Liver (tissue), 9 donors: ENCODE results near the gene SPTBN4. TPM values are rescaled to one million over a fixed set of nuclear protein-coding genes. Genes with fewer than 3 reads are reported as not detected.

Experiments used
- DNase-seq: peaks from one replicate; pipeline ENCODE4 v3.0.0-alpha.2; 2017; ENCODE audit warnings: low spot score
- H3K27ac ChIP-seq, 2 donors: one replicate each; pipeline ENCODE4 v1.7.0; 2013; ENCODE audit warnings: inconsistent platforms in 2 of 2, low read length in 2 of 2, control low read depth in 1 of 2, low read depth in 1 of 2, mild to moderate bottlenecking in 1 of 2
- H3K27me3 ChIP-seq, 4 donors: one replicate each; pipeline versions ENCODE4 v1.6.1 to v1.7.0; 2013; ENCODE audit warnings: low read length in 3 of 4, inconsistent platforms in 1 of 4, mild to moderate bottlenecking in 1 of 4, moderate library complexity in 1 of 4; ENCODE audit not compliant: control insufficient read depth in 4 of 4, insufficient read depth in 4 of 4
- H3K36me3 ChIP-seq, 4 donors: one replicate each; pipeline versions ENCODE4 v1.6.1 to v1.7.0; 2013; ENCODE audit warnings: low read length in 3 of 4, mild to moderate bottlenecking in 3 of 4, low read depth in 1 of 4, moderate library complexity in 1 of 4; ENCODE audit not compliant: control insufficient read depth in 4 of 4, insufficient read depth in 3 of 4
- H3K4me1 ChIP-seq, 4 donors: one replicate each; pipeline versions ENCODE4 v1.6.1 to v1.7.0; 2013; ENCODE audit warnings: low read length in 3 of 4, mild to moderate bottlenecking in 3 of 4, moderate library complexity in 1 of 4; ENCODE audit not compliant: control insufficient read depth in 4 of 4, insufficient read depth in 4 of 4
- H3K4me3 ChIP-seq, 3 donors: one replicate each; pipeline versions ENCODE4 v1.6.1 to v1.7.0; 2013; ENCODE audit warnings: low read length in 3 of 3, control low read depth in 1 of 3, low read depth in 1 of 3, mild to moderate bottlenecking in 1 of 3
- H3K9ac ChIP-seq, 2 donors: one replicate each; pipeline ENCODE4 v1.7.0; 2013; ENCODE audit warnings: low read length in 2 of 2, mild to moderate bottlenecking in 2 of 2, moderate library complexity in 2 of 2, control low read depth in 1 of 2, low read depth in 1 of 2
- H3K9me3 ChIP-seq, 4 donors: one replicate each; pipeline versions ENCODE4 v1.6.1 to v1.7.0; 2013; ENCODE audit warnings: low read length in 3 of 4; ENCODE audit not compliant: control insufficient read depth in 4 of 4
- ATF3 ChIP-seq: IDR thresholded peaks from 2 replicates; pipeline ENCODE4 v1.6.1; 2016; ENCODE audit warnings: antibody characterized with exemption
- EGR1 ChIP-seq, 2 donors: IDR thresholded peaks; 2 replicates each; pipeline ENCODE4 v1.6.1; 2016 to 2018; ENCODE audit warnings: antibody characterized with exemption in 2 of 2, low read depth in 2 of 2
- FOXA1 ChIP-seq: IDR thresholded peaks from 2 replicates; pipeline ENCODE4 v1.6.1; 2016; ENCODE audit warnings: antibody characterized with exemption
- FOXA2 ChIP-seq: IDR thresholded peaks from 2 replicates; pipeline ENCODE4 v1.6.1; 2016; ENCODE audit warnings: antibody characterized with exemption
- GABPA ChIP-seq, 2 donors: IDR thresholded peaks in 1 of 2; conservative IDR thresholded peaks in 1 of 2; 2 replicates each; pipeline ENCODE4 v1.6.1; 2016; ENCODE audit warnings: antibody characterized with exemption in 2 of 2, mild to moderate bottlenecking in 1 of 2, moderate library complexity in 1 of 2
- HNF4A ChIP-seq, 2 donors: conservative IDR thresholded peaks; 2 replicates each; pipeline ENCODE4 v1.6.1; 2016; ENCODE audit warnings: antibody characterized with exemption in 2 of 2, mild to moderate bottlenecking in 2 of 2
- HNF4G ChIP-seq: IDR thresholded peaks from 2 replicates; pipeline ENCODE4 v1.6.1; 2016; ENCODE audit warnings: antibody characterized with exemption
- JUND ChIP-seq, 2 donors: IDR thresholded peaks; 2 replicates each; pipeline ENCODE4 v1.6.1; 2016; ENCODE audit warnings: antibody characterized with exemption in 2 of 2
- NR2F2 ChIP-seq: IDR thresholded peaks from 2 replicates; pipeline ENCODE4 v1.6.1; 2016; ENCODE audit warnings: antibody characterized with exemption
- RAD21 ChIP-seq, 2 donors: IDR thresholded peaks; 2 replicates each; pipeline ENCODE4 v1.6.1; 2016; ENCODE audit warnings: antibody characterized with exemption in 2 of 2, mild to moderate bottlenecking in 2 of 2
- RXRA ChIP-seq, 2 donors: IDR thresholded peaks; 2 replicates each; pipeline ENCODE4 v1.6.1; 2017 to 2018; ENCODE audit warnings: antibody characterized with exemption in 2 of 2, mild to moderate bottlenecking in 1 of 2
- SP1 ChIP-seq: IDR thresholded peaks from 2 replicates; pipeline ENCODE4 v1.6.1; 2018; ENCODE audit warnings: antibody characterized with exemption, mild to moderate bottlenecking
- TAF1 ChIP-seq: conservative IDR thresholded peaks from 2 replicates; pipeline ENCODE4 v1.6.1; 2016; ENCODE audit warnings: antibody characterized with exemption, mild to moderate bottlenecking
- YY1 ChIP-seq: IDR thresholded peaks from 2 replicates; pipeline ENCODE4 v1.6.1; 2016; ENCODE audit warnings: antibody characterized with exemption, mild to moderate bottlenecking
- ZBTB33 ChIP-seq: IDR thresholded peaks from 2 replicates; pipeline ENCODE4 v1.6.1; 2016; ENCODE audit warnings: antibody characterized with exemption
- WGBS: extraction: QIAGEN DNeasy Blood & Tissue Kit; methylation state at CpG from one replicate; pipeline ENCODE4 v1.1.7; 2013; 5-methylcytosine and 5-hydroxymethylcytosine counted together
- polyA plus RNA-seq, 2 donors: library from polyadenylated mRNA; stranded (reverse) in 1 of 2; unstranded in 1 of 2; fragments of 200-250 nt in 1 of 2; fragments of >200 nt in 1 of 2; fragmentation: Nextera tagmentation in 1 of 2; extraction: Ambion mirVana in 1 of 2; gene quantifications; one replicate each; pipeline versions ENCODE4 v1.2.1 to v1.2.3, GENCODE V29; 2013 to 2015
- total RNA-seq, 2 donors: library from RNA; depleted of rRNA; stranded (reverse); fragments of >200 nt; gene quantifications; one replicate each; pipeline ENCODE4 v1.2.3, GENCODE V29; 2014
- TF ChIP-seq, protein P1 (sequence below): fragments of 150-350 bp; IDR thresholded peaks from 2 replicates; pipeline ENCODE4 v1.5.1; 2017; ENCODE audit warnings: improper control_type of control experiment, low read depth, low read length; ENCODE audit not compliant: missing input control
- TF ChIP-seq, protein P2 (sequence below): IDR thresholded peaks from 2 replicates; pipeline ENCODE4 v1.6.1; 2016; ENCODE audit warnings: antibody characterized with exemption
- TF ChIP-seq, protein P3 (sequence below): IDR thresholded peaks from 2 replicates; pipeline ENCODE4 v1.6.1; 2016; ENCODE audit warnings: antibody characterized with exemption, mild to moderate bottlenecking
- donor health status: healthy.
- donor health status: healthy.
- donor health status: healthy.
- donor health status: healthy.
- donor health status: healthy.

The SPTBN4 gene
- total and polyA plus RNA-seq, 4 donors, result 0.13 to 1.1 (median 0.62) TPM

DNA sequence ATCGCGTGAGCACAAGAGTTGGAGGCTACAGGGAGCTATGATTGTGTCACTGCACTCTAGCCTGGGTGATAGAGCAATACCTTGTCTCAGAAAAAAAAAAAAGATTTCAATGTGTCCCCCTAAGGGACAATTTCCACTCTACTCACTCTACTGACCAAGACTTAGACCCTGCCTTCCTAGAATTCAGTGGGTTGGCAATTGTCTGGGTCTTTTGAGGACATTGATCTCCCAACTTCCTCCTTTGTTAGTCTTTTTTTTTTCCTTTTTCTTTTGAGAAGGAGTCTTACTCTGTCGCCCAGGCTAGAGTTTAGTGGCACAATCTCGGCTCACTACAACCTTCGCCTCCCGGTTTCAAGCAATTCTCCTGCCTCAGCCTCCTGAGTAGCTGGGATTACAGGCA is 2.2 kb downstream of the SPTBN4 start:
- Histone ChIP-seq H3K9ac (no peak overlapping the region), H3K27ac (no peak overlapping the region), H3K27me3 (no peaks in the 10 kb centered on the region), H3K4me1 (peaks cover 5 to 26% (median 19%) of the 10 kb centered on the region in 4 donors), H3K4me3 (no peak overlapping the region), H3K36me3 (no peaks in the 10 kb centered on the region), H3K9me3 (no peaks in the 10 kb centered on the region)
- TF ChIP-seq, protein P1, sequence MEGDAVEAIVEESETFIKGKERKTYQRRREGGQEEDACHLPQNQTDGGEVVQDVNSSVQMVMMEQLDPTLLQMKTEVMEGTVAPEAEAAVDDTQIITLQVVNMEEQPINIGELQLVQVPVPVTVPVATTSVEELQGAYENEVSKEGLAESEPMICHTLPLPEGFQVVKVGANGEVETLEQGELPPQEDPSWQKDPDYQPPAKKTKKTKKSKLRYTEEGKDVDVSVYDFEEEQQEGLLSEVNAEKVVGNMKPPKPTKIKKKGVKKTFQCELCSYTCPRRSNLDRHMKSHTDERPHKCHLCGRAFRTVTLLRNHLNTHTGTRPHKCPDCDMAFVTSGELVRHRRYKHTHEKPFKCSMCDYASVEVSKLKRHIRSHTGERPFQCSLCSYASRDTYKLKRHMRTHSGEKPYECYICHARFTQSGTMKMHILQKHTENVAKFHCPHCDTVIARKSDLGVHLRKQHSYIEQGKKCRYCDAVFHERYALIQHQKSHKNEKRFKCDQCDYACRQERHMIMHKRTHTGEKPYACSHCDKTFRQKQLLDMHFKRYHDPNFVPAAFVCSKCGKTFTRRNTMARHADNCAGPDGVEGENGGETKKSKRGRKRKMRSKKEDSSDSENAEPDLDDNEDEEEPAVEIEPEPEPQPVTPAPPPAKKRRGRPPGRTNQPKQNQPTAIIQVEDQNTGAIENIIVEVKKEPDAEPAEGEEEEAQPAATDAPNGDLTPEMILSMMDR, result no peak
- TF ChIP-seq FOXA1 (no peak), RXRA (IDR thresholded peaks at IDR 0.05) (no peak), JUND (IDR thresholded peaks at IDR 0.05) (no peak), GABPA (IDR thresholded peaks at IDR 0.05 in 1 of 2, conservative IDR thresholded peaks at IDR 0.05 in 1 of 2) (no peak), HNF4G (no peak), YY1 (no peak), EGR1 (IDR thresholded peaks at IDR 0.05; ENCODE audit: low read depth in 2 of 2) (no peak), SP1 (no peak), ZBTB33 (no peak), TAF1 (no peak), RAD21 (IDR thresholded peaks at IDR 0.05) (no peak)
- TF ChIP-seq, protein P2, sequence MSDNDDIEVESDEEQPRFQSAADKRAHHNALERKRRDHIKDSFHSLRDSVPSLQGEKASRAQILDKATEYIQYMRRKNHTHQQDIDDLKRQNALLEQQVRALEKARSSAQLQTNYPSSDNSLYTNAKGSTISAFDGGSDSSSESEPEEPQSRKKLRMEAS, result no peak
- TF ChIP-seq, protein P3, sequence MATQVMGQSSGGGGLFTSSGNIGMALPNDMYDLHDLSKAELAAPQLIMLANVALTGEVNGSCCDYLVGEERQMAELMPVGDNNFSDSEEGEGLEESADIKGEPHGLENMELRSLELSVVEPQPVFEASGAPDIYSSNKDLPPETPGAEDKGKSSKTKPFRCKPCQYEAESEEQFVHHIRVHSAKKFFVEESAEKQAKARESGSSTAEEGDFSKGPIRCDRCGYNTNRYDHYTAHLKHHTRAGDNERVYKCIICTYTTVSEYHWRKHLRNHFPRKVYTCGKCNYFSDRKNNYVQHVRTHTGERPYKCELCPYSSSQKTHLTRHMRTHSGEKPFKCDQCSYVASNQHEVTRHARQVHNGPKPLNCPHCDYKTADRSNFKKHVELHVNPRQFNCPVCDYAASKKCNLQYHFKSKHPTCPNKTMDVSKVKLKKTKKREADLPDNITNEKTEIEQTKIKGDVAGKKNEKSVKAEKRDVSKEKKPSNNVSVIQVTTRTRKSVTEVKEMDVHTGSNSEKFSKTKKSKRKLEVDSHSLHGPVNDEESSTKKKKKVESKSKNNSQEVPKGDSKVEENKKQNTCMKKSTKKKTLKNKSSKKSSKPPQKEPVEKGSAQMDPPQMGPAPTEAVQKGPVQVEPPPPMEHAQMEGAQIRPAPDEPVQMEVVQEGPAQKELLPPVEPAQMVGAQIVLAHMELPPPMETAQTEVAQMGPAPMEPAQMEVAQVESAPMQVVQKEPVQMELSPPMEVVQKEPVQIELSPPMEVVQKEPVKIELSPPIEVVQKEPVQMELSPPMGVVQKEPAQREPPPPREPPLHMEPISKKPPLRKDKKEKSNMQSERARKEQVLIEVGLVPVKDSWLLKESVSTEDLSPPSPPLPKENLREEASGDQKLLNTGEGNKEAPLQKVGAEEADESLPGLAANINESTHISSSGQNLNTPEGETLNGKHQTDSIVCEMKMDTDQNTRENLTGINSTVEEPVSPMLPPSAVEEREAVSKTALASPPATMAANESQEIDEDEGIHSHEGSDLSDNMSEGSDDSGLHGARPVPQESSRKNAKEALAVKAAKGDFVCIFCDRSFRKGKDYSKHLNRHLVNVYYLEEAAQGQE, result no peak
- DNase-seq, result no peak
- WGBS, result 94% methylated on average over 6 of the region's 6 CpGs

DNA sequence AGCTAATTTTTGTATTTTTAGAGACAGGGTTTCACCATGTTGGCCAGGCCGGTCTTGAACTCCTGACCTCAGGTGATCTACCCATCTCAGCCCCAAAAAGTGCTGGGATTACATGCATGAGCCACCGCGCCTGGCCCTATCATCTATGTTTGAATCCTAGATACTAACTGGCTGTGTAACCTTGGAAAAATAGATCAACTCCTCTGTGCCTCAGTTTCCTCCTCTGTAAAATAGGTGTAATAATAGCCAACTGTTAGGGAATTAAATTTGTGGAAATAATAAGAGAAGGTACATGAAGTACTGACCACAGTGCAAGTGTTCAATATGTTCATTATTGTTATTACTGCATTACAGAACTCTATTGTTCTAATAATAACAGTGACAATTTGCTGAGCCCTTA is 4.3 kb downstream of the SPTBN4 start:
- no peak overlapping the region for H3K4me3 ChIP-seq
- no peaks in the 10 kb centered on the region for H3K27me3 ChIP-seq
- H3K36me3 ChIP-seq, result no peaks in the 10 kb centered on the region
- H3K9ac ChIP-seq, result no peak overlapping the region
- no peak overlapping the region for H3K27ac ChIP-seq
- H3K9me3 ChIP-seq, result no peaks in the 10 kb centered on the region
- peaks cover 4 to 12% (median 8%) of the 10 kb centered on the region in 4 donors for H3K4me1 ChIP-seq
- 98% methylated on average over 3 of the region's 3 CpGs for WGBS
- no peak for DNase-seq
- TF ChIP-seq, protein P1, result no peak
- TF ChIP-seq RAD21 (IDR thresholded peaks at IDR 0.05) (no peak), HNF4A (conservative IDR thresholded peaks at IDR 0.05) (no peak), ATF3 (no peak), HNF4G (no peak), SP1 (no peak), ZBTB33 (no peak), RXRA (IDR thresholded peaks at IDR 0.05) (no peak), NR2F2 (no peak), FOXA2 (no peak), YY1 (no peak), GABPA (IDR thresholded peaks at IDR 0.05 in 1 of 2, conservative IDR thresholded peaks at IDR 0.05 in 1 of 2) (no peak), FOXA1 (no peak)
